GM10266 (cell line): ENCODE results near the gene RPL11.
"Not testable (repeated sequence)": the region's sequence is repeated elsewhere in the genome, so short reads cannot be mapped to it uniquely, and the experiment has no call there.

Source experiments
- DNase-seq: peaks from one replicate; pipeline ENCODE4 v3.0.0; 2012; ENCODE audit errors: extremely low spot score
- TF ChIP-seq, protein P1 (sequence below): IDR thresholded peaks from 2 replicates; pipeline ENCODE4 v1.5.1; 2012; ENCODE audit warnings: mild to moderate bottlenecking, low read depth; ENCODE audit not compliant: control insufficient read depth, insufficient read depth; ENCODE audit errors: missing control alignments

RPL11 gene

GRCh38 chr1:23720256-23720995 is 28.8 kb downstream of the RPL11 start:
- peak; percentile 61 for DNase-seq
- TF ChIP-seq, protein P1, sequence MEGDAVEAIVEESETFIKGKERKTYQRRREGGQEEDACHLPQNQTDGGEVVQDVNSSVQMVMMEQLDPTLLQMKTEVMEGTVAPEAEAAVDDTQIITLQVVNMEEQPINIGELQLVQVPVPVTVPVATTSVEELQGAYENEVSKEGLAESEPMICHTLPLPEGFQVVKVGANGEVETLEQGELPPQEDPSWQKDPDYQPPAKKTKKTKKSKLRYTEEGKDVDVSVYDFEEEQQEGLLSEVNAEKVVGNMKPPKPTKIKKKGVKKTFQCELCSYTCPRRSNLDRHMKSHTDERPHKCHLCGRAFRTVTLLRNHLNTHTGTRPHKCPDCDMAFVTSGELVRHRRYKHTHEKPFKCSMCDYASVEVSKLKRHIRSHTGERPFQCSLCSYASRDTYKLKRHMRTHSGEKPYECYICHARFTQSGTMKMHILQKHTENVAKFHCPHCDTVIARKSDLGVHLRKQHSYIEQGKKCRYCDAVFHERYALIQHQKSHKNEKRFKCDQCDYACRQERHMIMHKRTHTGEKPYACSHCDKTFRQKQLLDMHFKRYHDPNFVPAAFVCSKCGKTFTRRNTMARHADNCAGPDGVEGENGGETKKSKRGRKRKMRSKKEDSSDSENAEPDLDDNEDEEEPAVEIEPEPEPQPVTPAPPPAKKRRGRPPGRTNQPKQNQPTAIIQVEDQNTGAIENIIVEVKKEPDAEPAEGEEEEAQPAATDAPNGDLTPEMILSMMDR = peak; percentile 13

GRCh38 chr1:23722652-23723051 is 31.0 kb downstream of the RPL11 start:
- TF ChIP-seq, protein P1 = no peak
- DNase-seq = no peak

DNA sequence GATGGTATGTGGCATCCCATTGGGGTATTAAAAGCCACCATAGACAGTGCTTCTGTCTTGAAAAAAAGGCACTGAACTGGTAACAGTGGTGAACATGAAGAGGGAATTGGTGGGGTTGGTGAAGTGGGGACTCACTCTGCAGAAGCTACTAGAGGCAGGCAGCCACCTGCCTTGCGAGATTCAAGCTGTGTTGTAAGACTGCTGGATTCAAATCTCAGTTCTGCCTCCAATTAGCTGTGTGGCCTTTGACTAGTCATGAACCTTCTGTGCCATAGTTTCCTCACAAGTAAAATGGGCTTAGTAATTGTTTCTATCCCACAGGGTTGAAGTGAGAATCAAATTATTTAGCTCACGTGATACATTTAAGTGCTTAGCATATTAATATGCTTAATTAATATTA is 35.1 kb downstream of the RPL11 start:
- TF ChIP-seq, protein P1 = no peak
- no peak for DNase-seq

GRCh38 chr1:23727362-23727811 is 35.8 kb downstream of the RPL11 start:
- DNase-seq = no peak

DNA sequence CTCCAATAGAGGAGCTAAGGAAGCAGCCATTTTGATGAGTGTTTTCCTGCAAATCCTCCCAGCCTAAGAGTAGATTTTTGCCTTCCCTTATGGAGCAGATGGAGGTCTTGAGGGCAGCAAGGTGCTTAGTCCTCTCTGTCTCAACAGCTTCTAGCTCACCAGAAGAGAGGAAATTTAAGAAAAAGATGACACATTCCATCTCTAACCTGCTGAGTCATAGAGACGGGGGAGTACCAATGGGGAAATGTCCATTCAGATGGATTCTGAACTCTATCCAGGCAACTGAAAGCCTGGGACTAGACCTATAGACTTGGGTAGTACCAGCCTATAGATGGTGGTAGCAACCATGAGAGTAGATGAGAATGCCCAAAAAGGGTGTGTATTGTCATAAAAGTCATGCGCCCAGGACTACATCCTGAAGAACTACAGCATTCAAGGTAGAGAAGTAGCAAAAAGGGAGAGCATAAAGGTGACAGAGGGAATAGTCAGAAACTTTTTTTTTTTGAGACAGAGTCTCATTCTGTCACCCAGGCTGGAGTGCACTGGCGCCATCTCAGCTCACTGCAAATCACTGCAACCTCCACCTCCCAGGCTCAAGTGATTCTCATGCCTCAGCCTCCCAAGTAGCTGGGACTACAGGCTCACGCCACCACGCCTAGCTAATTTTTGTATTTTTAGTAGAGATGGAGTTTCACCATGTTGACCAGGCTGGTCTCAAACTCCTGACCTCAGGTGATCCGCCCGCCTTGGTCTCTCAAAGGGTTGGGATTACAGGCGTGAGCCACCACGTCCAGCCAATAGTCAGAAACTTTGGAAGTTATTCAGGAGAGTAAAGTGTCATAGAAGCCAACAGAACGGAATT is 41.0 kb downstream of the RPL11 start:
- TF ChIP-seq, protein P1 = no peak

More at GRCh38 chr1:23727362-23727811, 35.8 kb downstream of the RPL11 start:
- TF ChIP-seq, protein P1 = no peak

DNA sequence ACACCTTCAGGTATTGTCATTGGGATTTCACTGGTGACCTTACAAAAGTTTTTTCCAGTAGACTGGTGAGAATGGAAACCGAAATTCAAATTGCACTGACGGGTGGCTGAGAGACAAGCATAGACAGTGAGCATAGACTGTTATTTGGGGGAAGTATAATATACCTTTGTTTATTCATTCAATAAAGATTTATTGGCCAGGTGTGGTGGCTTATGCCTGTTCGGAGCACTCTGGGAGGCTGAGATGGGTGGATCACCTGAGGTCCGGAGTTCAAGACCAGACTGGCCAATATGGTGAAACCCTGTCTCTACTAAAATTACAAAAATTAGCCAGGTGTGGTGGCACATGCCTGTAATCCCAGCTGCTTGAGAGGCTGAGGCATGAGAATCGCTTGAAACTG is 41.7 kb downstream of the RPL11 start:
- not testable (repeated sequence) for DNase-seq

More for the DNA sequence above, 41.0 kb downstream of the RPL11 start:
- no peak for DNase-seq

- TF ChIP-seq, protein P1 = no peak
- DNase-seq = no peak
Observed at GRCh38 chr1:23736437-23737134, 45.0 kb downstream of the RPL11 start.
